ENCODE measurements around the gene LIG1. TPM values are rescaled to one million over a fixed set of nuclear protein-coding genes. Genes with fewer than 3 reads are reported as not detected.
A peak's percentile ranks its signal among the peaks of the same experiment; 100 is the strongest.

LIG1 gene
- total RNA-seq, 2 donors from 2014 or later, result 17.4 to 62.0 TPM

DNA sequence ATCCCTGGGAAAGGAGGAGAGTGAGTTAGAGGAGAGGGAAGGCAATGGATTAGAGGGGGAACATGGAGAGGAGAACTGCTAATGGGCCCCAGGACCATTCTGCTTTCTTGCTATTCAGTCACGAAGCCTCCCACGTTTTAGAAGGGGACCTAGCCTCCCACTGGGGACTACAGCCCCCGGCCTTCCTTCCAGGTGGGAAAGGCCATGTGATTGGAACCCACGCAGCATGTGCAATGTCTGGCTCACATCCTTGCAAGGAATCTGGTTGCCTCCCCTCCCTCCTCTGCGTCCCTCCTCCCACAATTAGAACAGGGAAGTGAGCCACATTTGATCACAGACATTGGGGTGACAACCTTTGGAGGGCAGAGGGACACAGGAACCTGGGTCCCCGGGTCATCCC lies 37.0 kb downstream of the LIG1 start:
- no peaks in the 10 kb centered on the region for H3K27me3 ChIP-seq
- H3K36me3 ChIP-seq (replicated peaks in 1 of 2; ENCODE audit: insufficient read depth in 1 of 2, low read depth in 2 of 2), result no peaks in the 10 kb centered on the region
- no peak for TF ChIP-seq POLR2A (IDR thresholded peaks at IDR 0.05)
- TF ChIP-seq, protein P1, sequence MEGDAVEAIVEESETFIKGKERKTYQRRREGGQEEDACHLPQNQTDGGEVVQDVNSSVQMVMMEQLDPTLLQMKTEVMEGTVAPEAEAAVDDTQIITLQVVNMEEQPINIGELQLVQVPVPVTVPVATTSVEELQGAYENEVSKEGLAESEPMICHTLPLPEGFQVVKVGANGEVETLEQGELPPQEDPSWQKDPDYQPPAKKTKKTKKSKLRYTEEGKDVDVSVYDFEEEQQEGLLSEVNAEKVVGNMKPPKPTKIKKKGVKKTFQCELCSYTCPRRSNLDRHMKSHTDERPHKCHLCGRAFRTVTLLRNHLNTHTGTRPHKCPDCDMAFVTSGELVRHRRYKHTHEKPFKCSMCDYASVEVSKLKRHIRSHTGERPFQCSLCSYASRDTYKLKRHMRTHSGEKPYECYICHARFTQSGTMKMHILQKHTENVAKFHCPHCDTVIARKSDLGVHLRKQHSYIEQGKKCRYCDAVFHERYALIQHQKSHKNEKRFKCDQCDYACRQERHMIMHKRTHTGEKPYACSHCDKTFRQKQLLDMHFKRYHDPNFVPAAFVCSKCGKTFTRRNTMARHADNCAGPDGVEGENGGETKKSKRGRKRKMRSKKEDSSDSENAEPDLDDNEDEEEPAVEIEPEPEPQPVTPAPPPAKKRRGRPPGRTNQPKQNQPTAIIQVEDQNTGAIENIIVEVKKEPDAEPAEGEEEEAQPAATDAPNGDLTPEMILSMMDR (IDR thresholded peaks at IDR 0.05), result no peak
- intact Hi-C loops (cut with DNase I), result no loop called here
- H3K4me3 ChIP-seq, result no peak overlapping the region
- 83 to 87% methylated on average over 5 to 6 of the region's 6 CpGs for WGBS, 2 donors
- H3K9me3 ChIP-seq, result no peaks in the 10 kb centered on the region
- no peak for ATAC-seq
- H3K4me1 ChIP-seq, result no peaks in the 10 kb centered on the region
- H3K27ac ChIP-seq, result no peak overlapping the region
- no peak for DNase-seq

DNA sequence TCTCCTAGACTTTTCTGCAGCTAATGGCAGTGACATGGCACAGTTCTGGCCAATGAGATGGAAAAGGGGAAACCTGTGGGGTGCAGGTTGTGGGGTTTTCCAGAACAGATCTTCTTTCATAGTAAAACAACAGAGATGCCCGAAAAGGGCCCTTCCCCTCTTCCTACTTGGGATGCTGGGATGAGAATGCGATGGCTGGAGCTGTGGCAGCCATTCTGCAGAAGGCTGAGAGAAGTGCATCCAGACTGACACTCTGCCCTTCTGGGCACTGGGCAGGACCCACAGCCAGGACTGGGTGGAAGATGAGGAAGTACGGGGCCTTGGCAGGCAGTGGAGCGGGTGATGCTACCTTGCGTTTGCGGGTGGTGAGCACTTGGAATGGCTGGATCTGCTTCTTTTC lies 42.6 kb downstream of the LIG1 start:
- peaks cover 0 to 1% of the 10 kb centered on the region in 2 donors for H3K36me3 ChIP-seq (replicated peaks in 1 of 2; ENCODE audit: insufficient read depth in 1 of 2, low read depth in 2 of 2)
- no peaks in the 10 kb centered on the region for H3K4me1 ChIP-seq
- no peaks in the 10 kb centered on the region for H3K9me3 ChIP-seq
- ATAC-seq (no peak), DNase-seq (no peak)
- no peak for TF ChIP-seq POLR2A (IDR thresholded peaks at IDR 0.05)
- TF ChIP-seq, protein P1 (IDR thresholded peaks at IDR 0.05), result no peak
- intact Hi-C loops (cut with DNase I), result no loop called here
- H3K27ac ChIP-seq, result no peak overlapping the region
- H3K27me3 ChIP-seq, result no peaks in the 10 kb centered on the region
- no peak overlapping the region for H3K4me3 ChIP-seq
- WGBS, 2 donors, result 95 to 97% methylated on average over 6 of the region's 6 CpGs

- Histone ChIP-seq H3K36me3 (replicated peaks in 1 of 2; ENCODE audit: insufficient read depth in 1 of 2, low read depth in 2 of 2) (peaks cover 0 to 3% of the 10 kb centered on the region in 2 donors), H3K4me1 (no peaks in the 10 kb centered on the region), H3K4me3 (no peak overlapping the region), H3K27me3 (no peaks in the 10 kb centered on the region), H3K27ac (no peak overlapping the region), H3K9me3 (no peaks in the 10 kb centered on the region)
- TF ChIP-seq, protein P1 (IDR thresholded peaks at IDR 0.05), result no peak
- TF ChIP-seq POLR2A (IDR thresholded peaks at IDR 0.05), result no peak
- intact Hi-C loops (cut with DNase I), result no loop called here
- DNase-seq, result no peak
- WGBS, 2 donors, result 79 to 87% methylated on average over 12 of the region's 12 CpGs
- no peak for ATAC-seq
Observed at GRCh38 chr19:48123907-48124651, 46.1 kb downstream of the LIG1 start.

DNA sequence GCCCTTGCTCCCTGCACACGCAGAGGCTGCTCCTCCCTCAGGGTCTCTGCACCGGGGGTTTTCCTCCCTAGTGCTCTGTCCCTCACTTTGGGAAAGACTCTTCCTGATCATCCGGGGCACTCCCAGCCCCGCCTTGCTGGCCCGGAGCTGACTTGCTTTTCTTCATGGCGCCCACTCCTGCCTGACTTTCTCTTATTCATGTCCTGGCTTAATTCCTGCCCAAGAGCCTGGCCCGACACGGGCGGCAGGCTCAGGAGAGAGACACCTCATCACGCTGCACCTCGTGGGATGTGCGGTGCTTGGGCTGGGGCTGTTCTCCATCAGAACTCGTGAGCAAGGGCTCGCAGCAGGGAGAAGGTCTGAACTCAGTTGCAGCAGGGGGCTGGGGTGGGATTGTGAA lies 47.7 kb downstream of the LIG1 start:
- DNase-seq, result no peak
- 53 to 93% methylated on average over 6 to 14 of the region's 14 CpGs for WGBS, 2 donors
- Histone ChIP-seq H3K4me1 (no peaks in the 10 kb centered on the region), H3K36me3 (replicated peaks in 1 of 2; ENCODE audit: insufficient read depth in 1 of 2, low read depth in 2 of 2) (peaks cover 0 to 4% of the 10 kb centered on the region in 2 donors), H3K4me3 (no peak overlapping the region), H3K27ac (no peak overlapping the region), H3K27me3 (no peaks in the 10 kb centered on the region), H3K9me3 (no peaks in the 10 kb centered on the region)
- TF ChIP-seq, protein P1 (IDR thresholded peaks at IDR 0.05), result no peak
- no peak for TF ChIP-seq POLR2A (IDR thresholded peaks at IDR 0.05)
- intact Hi-C loops (cut with DNase I), result no loop called here
- ATAC-seq, result no peak

GRCh38 chr19:48121909-48122371 lies 48.2 kb downstream of the LIG1 start:
- DNase-seq (no peak), ATAC-seq (peak; percentile 52)
- Histone ChIP-seq H3K9me3 (no peaks in the 10 kb centered on the region), H3K27ac (no peak overlapping the region), H3K27me3 (no peaks in the 10 kb centered on the region), H3K36me3 (replicated peaks in 1 of 2; ENCODE audit: insufficient read depth in 1 of 2, low read depth in 2 of 2) (peaks cover 0 to 4% of the 10 kb centered on the region in 2 donors), H3K4me3 (no peak overlapping the region), H3K4me1 (no peaks in the 10 kb centered on the region)
- 62 to 79% methylated on average over 10 of the region's 10 CpGs for WGBS, 2 donors
- intact Hi-C loops (cut with DNase I), result no loop called here
- TF ChIP-seq, protein P1 (IDR thresholded peaks at IDR 0.05), result no peak
- TF ChIP-seq POLR2A (IDR thresholded peaks at IDR 0.05), result no peak
